Measurements from ENCODE around the gene RAB18. TPM values are rescaled to one million over a fixed set of nuclear protein-coding genes. Genes with fewer than 3 reads are reported as not detected.

RAB18 gene
- total RNA-seq, 1 experiment from 2014 or later, result 154 TPM

DNA sequence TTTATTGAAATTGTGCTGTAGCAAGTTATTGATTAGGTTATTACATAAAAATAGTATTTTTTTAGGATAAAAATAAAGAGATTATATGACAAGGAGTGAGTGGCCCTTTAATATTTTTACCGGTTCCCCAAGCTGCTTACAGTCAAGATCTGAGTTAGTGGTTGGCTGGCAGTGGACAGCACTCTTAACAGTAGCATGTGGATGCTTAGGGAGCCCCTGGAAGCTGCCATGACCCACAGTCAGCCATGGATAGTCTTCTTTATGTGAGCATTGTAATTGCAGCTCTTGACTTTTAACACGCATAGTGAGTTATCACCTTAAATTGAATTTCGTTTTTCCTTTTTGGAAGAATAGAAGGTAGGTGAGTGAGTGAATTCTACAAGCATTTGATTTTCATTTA lies 22.1 kb downstream of the RAB18 start:
- H3K36me3 Mint-ChIP-seq (ENCODE audit: insufficient read depth, unreplicated experiment), result peaks cover 3% of the 10 kb centered on the region
- CTCF ChIA-PET, result no interaction called here
- no TSS peak for BruUV-seq (replicated peaks)

DNA sequence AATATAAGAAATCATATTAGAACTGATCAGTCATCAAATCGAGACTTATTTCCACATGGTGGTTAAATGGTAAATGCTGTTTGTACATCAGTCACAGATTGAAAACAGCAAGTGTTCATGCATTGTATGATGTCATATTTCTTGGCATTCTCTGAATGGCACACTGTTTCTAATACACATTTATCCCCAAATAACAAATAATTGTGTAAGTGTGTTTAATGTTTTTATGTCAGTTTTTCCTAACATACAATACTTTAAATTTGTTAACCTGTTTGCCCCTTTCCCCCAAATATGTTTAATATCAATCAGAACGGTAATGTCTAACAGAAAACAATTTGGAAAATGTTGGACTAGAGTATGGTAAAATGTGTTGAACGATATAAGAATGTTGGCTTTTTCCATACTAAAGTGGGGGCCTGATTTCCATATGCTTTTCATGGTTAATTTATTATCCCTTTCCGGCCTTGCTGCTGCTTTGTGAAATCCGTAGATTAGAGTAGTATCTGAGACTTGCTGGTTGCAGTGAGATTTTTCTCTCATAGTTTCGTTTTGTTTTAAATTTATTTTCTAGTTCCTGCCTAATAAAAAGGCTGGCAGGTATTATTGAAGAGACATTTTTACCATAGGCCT lies 23.7 kb downstream of the RAB18 start:
- TF ChIP-seq, protein P1, sequence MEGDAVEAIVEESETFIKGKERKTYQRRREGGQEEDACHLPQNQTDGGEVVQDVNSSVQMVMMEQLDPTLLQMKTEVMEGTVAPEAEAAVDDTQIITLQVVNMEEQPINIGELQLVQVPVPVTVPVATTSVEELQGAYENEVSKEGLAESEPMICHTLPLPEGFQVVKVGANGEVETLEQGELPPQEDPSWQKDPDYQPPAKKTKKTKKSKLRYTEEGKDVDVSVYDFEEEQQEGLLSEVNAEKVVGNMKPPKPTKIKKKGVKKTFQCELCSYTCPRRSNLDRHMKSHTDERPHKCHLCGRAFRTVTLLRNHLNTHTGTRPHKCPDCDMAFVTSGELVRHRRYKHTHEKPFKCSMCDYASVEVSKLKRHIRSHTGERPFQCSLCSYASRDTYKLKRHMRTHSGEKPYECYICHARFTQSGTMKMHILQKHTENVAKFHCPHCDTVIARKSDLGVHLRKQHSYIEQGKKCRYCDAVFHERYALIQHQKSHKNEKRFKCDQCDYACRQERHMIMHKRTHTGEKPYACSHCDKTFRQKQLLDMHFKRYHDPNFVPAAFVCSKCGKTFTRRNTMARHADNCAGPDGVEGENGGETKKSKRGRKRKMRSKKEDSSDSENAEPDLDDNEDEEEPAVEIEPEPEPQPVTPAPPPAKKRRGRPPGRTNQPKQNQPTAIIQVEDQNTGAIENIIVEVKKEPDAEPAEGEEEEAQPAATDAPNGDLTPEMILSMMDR (IDR thresholded peaks at IDR 0.05; ENCODE audit: insufficient read depth in 1 of 2, low read depth in 1 of 2, low read length in 1 of 2, severe bottlenecking in 1 of 2, unreplicated experiment in 1 of 2), result no peak
- no peak for DNase-seq
- H3K9me3 ChIP-seq, result no peaks in the 10 kb centered on the region
- ChIA-PET CTCF (no interaction called here), POLR2A (no interaction called here)
- H3K4me1 ChIP-seq, result peaks cover 11% of the 10 kb centered on the region
- Mint-ChIP-seq H3K4me1 (ENCODE audit: low read depth, unreplicated experiment) (peaks cover 25% of the 10 kb centered on the region), H3K9me3 (ENCODE audit: unreplicated experiment) (no peaks in the 10 kb centered on the region), H3K36me3 (ENCODE audit: insufficient read depth, unreplicated experiment) (no peaks in the 10 kb centered on the region), H3K27ac (ENCODE audit: unreplicated experiment) (no peak overlapping the region), H3K27me3 (ENCODE audit: insufficient read depth, unreplicated experiment) (no peaks in the 10 kb centered on the region), H3K4me3 (ENCODE audit: unreplicated experiment) (no peak overlapping the region)
- no TSS peak for BruUV-seq (replicated peaks)
- H3K36me3 ChIP-seq (ENCODE audit: control insufficient read depth, insufficient read depth, low read length), result no peaks in the 10 kb centered on the region
- intact Hi-C loops (cut with micrococcal nuclease; ENCODE audit: unreplicated experiment), result no loop called here
- H3K27me3 ChIP-seq (replicated peaks; ENCODE audit: control insufficient read depth, insufficient read depth, low read length), result no peaks in the 10 kb centered on the region
- no peak overlapping the region for H3K4me3 ChIP-seq (ENCODE audit: low read depth, low read length)

More for the DNA sequence above, 22.1 kb downstream of the RAB18 start:
- DNase-seq, result no peak
- H3K4me3 Mint-ChIP-seq (ENCODE audit: unreplicated experiment), result no peak overlapping the region
- H3K27me3 Mint-ChIP-seq (ENCODE audit: insufficient read depth, unreplicated experiment), result no peaks in the 10 kb centered on the region
- peaks cover 25% of the 10 kb centered on the region for H3K4me1 Mint-ChIP-seq (ENCODE audit: low read depth, unreplicated experiment)
- H3K27me3 ChIP-seq (replicated peaks; ENCODE audit: control insufficient read depth, insufficient read depth, low read length), result no peaks in the 10 kb centered on the region
- no peak overlapping the region for H3K4me3 ChIP-seq (ENCODE audit: low read depth, low read length)
- TF ChIP-seq, protein P1 (IDR thresholded peaks at IDR 0.05; ENCODE audit: insufficient read depth in 1 of 2, low read depth in 1 of 2, low read length in 1 of 2, severe bottlenecking in 1 of 2, unreplicated experiment in 1 of 2), result no peak
- no peaks in the 10 kb centered on the region for H3K9me3 ChIP-seq
- H3K9me3 Mint-ChIP-seq (ENCODE audit: unreplicated experiment), result no peaks in the 10 kb centered on the region
- H3K36me3 ChIP-seq (ENCODE audit: control insufficient read depth, insufficient read depth, low read length), result no peaks in the 10 kb centered on the region
- no peak overlapping the region for H3K27ac Mint-ChIP-seq (ENCODE audit: unreplicated experiment)
- intact Hi-C loops (cut with micrococcal nuclease; ENCODE audit: unreplicated experiment), result no loop called here
- H3K4me1 ChIP-seq, result peaks cover 11% of the 10 kb centered on the region
- POLR2A ChIA-PET, result no interaction called here

DNA sequence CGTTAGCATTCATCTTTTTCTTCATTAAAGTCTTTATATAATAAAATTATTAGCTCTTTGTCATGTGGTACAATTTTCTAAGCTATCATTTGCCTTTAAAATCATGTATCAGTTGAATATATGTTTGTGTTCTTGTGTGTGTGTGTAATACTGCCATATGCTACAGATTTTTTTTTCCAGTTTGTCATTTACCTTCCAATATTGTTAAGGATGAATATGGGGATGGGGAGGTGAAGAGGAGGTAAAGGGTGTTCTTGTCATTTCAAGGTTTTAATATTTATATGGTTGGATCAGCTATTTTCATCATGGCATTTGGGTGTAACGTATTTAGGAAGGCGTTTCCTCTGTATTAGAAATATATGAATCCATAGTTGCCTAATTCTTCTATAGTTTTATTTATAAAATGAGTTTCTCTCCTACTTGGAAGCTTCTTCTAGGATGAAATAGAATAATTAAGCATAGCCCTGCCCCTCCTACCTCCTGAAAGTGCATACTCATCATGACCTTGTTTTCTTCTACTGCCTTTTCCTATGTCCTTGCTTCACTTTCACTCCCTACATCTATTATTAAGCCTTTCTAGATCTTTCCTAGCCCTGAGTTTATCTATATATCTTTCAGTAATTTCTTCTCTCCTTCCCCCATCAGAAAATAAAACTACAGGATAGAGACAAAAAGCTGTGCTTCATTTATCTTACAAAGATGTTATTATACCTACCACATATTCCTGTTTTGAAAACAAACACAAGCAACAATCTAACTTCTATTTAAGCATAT lies 25.1 kb downstream of the RAB18 start:
- intact Hi-C loops (cut with micrococcal nuclease; ENCODE audit: unreplicated experiment), result no loop called here
- TF ChIP-seq, protein P1 (IDR thresholded peaks at IDR 0.05; ENCODE audit: insufficient read depth in 1 of 2, low read depth in 1 of 2, low read length in 1 of 2, severe bottlenecking in 1 of 2, unreplicated experiment in 1 of 2), result no peak
- Mint-ChIP-seq H3K36me3 (ENCODE audit: insufficient read depth, unreplicated experiment) (peaks cover under 1% of the 10 kb centered on the region), H3K27ac (ENCODE audit: unreplicated experiment) (no peak overlapping the region), H3K9me3 (ENCODE audit: unreplicated experiment) (no peaks in the 10 kb centered on the region), H3K4me3 (ENCODE audit: unreplicated experiment) (no peak overlapping the region), H3K27me3 (ENCODE audit: insufficient read depth, unreplicated experiment) (no peaks in the 10 kb centered on the region), H3K4me1 (ENCODE audit: low read depth, unreplicated experiment) (peaks cover 25% of the 10 kb centered on the region)
- H3K27me3 ChIP-seq (replicated peaks; ENCODE audit: control insufficient read depth, insufficient read depth, low read length), result no peaks in the 10 kb centered on the region
- BruUV-seq (replicated peaks), result no TSS peak
- no peaks in the 10 kb centered on the region for H3K36me3 ChIP-seq (ENCODE audit: control insufficient read depth, insufficient read depth, low read length)
- CTCF ChIA-PET, result no interaction called here
- POLR2A ChIA-PET, result no interaction called here
- H3K4me3 ChIP-seq (ENCODE audit: low read depth, low read length), result no peak overlapping the region
- no peak for DNase-seq
- H3K9me3 ChIP-seq, result no peaks in the 10 kb centered on the region
- H3K4me1 ChIP-seq, result peaks cover 11% of the 10 kb centered on the region
